HCT116 (cell line): Measurements from ENCODE around the gene STAM. TPM values are rescaled to one million over a fixed set of nuclear protein-coding genes. Genes with fewer than 3 reads are reported as not detected.
"Not testable (repeated sequence)": the region's sequence is repeated elsewhere in the genome, so short reads cannot be mapped to it uniquely, and the experiment has no call there.

Source experiments
- ATAC-seq: fragments of 200-7000 bp; cut with Tn5 transposase; 2 replicates; pipeline ENCODE4 v1.9.1; 2020; ENCODE audit warnings: mild to moderate bottlenecking, moderate library complexity
- BruUV-seq: library from RNA; stranded (reverse); fragments of 400-500 nt; replicated peaks from 2 replicates; lab custom pipeline; 2021; lab: Mats Ljungman, UMichigan
- CTCF ChIA-PET: fragments of 300-600 bp; sonication (Branson Sonifier 250); formaldehyde crosslinking; loops from one replicate; lab custom pipeline; 2021; ENCODE audit warnings: antibody characterized with exemption; lab: Charles Lee
- POLR2A ChIA-PET: fragments of 300-600, 350-600 bp; sonication (Branson Sonifier 250); formaldehyde crosslinking; loops from one replicate; lab custom pipeline; 2021; ENCODE audit warnings: antibody characterized with exemption; lab: Charles Lee
- RAD21 ChIA-PET, 2 experiments: fragments of 300-600 bp; sonication (Branson Sonifier 250); formaldehyde crosslinking; loops; one replicate each; lab custom pipeline; 2023; ENCODE audit warnings: low total read pairs in 2 of 2; ENCODE audit not compliant: uncharacterized antibody in 2 of 2, unreplicated experiment in 2 of 2, low non-redundant PET in 1 of 2; lab: Charles Lee
- DNase-seq: peaks from one replicate; pipeline ENCODE4 v3.0.0-alpha.2; 2010; ENCODE audit warnings: low read depth, low spot score
- H2AFZ ChIP-seq: fragments of 200-600 bp; shearing (Covaris generic), sonication (generic); 2 replicates; pipeline ENCODE4 v1.6.1; 2017; ENCODE audit warnings: low read depth, mixed run types, mixed read lengths, antibody characterized with exemption, low read length; ENCODE audit not compliant: poor library complexity, severe bottlenecking
- H3K27ac ChIP-seq: 2 replicates; pipeline ENCODE4 v1.5.1; 2012; ENCODE audit warnings: low read depth, low read length
- H3K27me3 ChIP-seq: fragments of 200-600 bp; sonication (generic); 2 replicates; pipeline ENCODE4 v1.6.1; 2016; ENCODE audit warnings: mixed run types, low read length, mixed read lengths; ENCODE audit not compliant: insufficient read depth
- H3K36me3 ChIP-seq, 2 experiments: fragments of 200-500 bp in 1 of 2; fragments of 200-600 bp in 1 of 2; sonication (Bioruptor generic) in 1 of 2; sonication (generic) in 1 of 2; 2 replicates each; pipeline versions ENCODE4 v1.5.1 to v1.6.1; 2014 to 2016; ENCODE audit warnings: low read length in 2 of 2, inconsistent platforms in 1 of 2, mixed read lengths in 1 of 2, mixed run types in 1 of 2; ENCODE audit not compliant: insufficient read depth in 2 of 2, control insufficient read depth in 1 of 2
- H3K4me1 ChIP-seq, 2 experiments: fragments of 200-600 bp in 1 of 2; sonication (generic) in 1 of 2; 2 replicates each; pipeline versions ENCODE4 v1.5.1 to v1.6.1; 2012 to 2017; ENCODE audit warnings: low read length in 2 of 2, inconsistent platforms in 1 of 2, mild to moderate bottlenecking in 1 of 2, mixed read lengths in 1 of 2, mixed run types in 1 of 2, moderate library complexity in 1 of 2; ENCODE audit not compliant: insufficient read depth in 2 of 2, control insufficient read depth in 1 of 2
- H3K4me2 ChIP-seq: fragments of 200-600 bp; sonication (generic); 2 replicates; pipeline ENCODE4 v1.6.1; 2017; ENCODE audit warnings: mixed run types, low read length, mixed read lengths
- H3K4me3 ChIP-seq, 2 experiments: fragments of 200-600 bp in 1 of 2; sonication (generic) in 1 of 2; replicated peaks in 1 of 2; 2 replicates each; pipeline ENCODE4 v1.5.1; 2011 to 2016; ENCODE audit warnings: low read length in 2 of 2, control low read depth in 1 of 2, low read depth in 1 of 2, mild to moderate bottlenecking in 1 of 2, mixed read lengths in 1 of 2, mixed run types in 1 of 2
- H3K79me2 ChIP-seq: fragments of 200-600 bp; sonication (generic); 2 replicates; pipeline ENCODE4 v1.6.1; 2017; ENCODE audit warnings: mild to moderate bottlenecking, mixed run types, low read length, moderate library complexity, mixed read lengths; ENCODE audit not compliant: insufficient read depth
- H3K9ac ChIP-seq: fragments of 200-600 bp; sonication (generic); 2 replicates; pipeline ENCODE4 v1.6.1; 2016; ENCODE audit warnings: low read length, mixed read lengths
- H3K9me2 ChIP-seq: fragments of 200-600 bp; sonication (generic), shearing (Covaris generic); 2 replicates; pipeline ENCODE4 v1.6.1; 2017; ENCODE audit warnings: mixed run types, mild to moderate bottlenecking, moderate library complexity; ENCODE audit not compliant: insufficient read depth
- H3K9me3 ChIP-seq, 2 experiments: fragments of 200-500 bp in 1 of 2; fragments of 200-600 bp in 1 of 2; sonication (Bioruptor generic) in 1 of 2; sonication (generic) in 1 of 2; 2 replicates each; pipeline ENCODE4 v1.6.1; 2014 to 2017; ENCODE audit warnings: low read length in 2 of 2, mixed read lengths in 2 of 2, inconsistent platforms in 1 of 2, low read depth in 1 of 2, mild to moderate bottlenecking in 1 of 2, mixed run types in 1 of 2, moderate library complexity in 1 of 2; ENCODE audit not compliant: control insufficient read depth in 1 of 2, insufficient read depth in 1 of 2
- H4K20me1 ChIP-seq: fragments of 200-600 bp; sonication (generic), shearing (Covaris generic); 2 replicates; pipeline ENCODE4 v1.6.1; 2017; ENCODE audit warnings: mixed run types, mild to moderate bottlenecking, moderate library complexity; ENCODE audit not compliant: insufficient read depth
- EGR1 ChIP-seq: IDR thresholded peaks from 2 replicates; pipeline ENCODE4 v1.6.1; 2012; ENCODE audit warnings: low read depth
- EZH2phosphoT487 ChIP-seq: fragments of 200-600 bp; IDR thresholded peaks from 2 replicates; pipeline ENCODE4 v1.6.1; 2018; ENCODE audit warnings: antibody characterized with exemption, borderline replicate concordance
- RAD21 ChIP-seq: IDR thresholded peaks from 2 replicates; pipeline ENCODE4 v1.6.1; 2012; ENCODE audit warnings: low read depth, mild to moderate bottlenecking
- intact Hi-C: fragments of 100-400 bp; cut with micrococcal nuclease; formaldehyde crosslinking; loops from 2 replicates; pipeline ENCODE4 v1.10.0; 2022
- total RNA-seq: library from RNA; stranded (reverse); gene quantifications from one replicate; pipeline ENCODE4 v1.2.1, GENCODE V29; 2021; ENCODE audit not compliant: unreplicated experiment

STAM gene
- total RNA-seq, 1 experiment from 2014 or later: 23.0 TPM

GRCh38 chr10:17624996-17625395 is 19.0 kb upstream of the STAM start:
- DNase-seq (no peak), ATAC-seq (no peak)
- no peak overlapping the region for H3K4me2 ChIP-seq
- H3K4me1 ChIP-seq: no peaks in the 10 kb centered on the region; a peak in 1 of 4 replicates
- H3K27ac ChIP-seq: no peak overlapping the region
- H4K20me1 ChIP-seq: no peaks in the 10 kb centered on the region
- H3K36me3 ChIP-seq: no peaks in the 10 kb centered on the region
- H3K27me3 ChIP-seq: no peaks in the 10 kb centered on the region
- TF ChIP-seq EGR1: no peak
- TF ChIP-seq EZH2phosphoT487: no peak
- no peak overlapping the region for H2AFZ ChIP-seq
- no peaks in the 10 kb centered on the region for H3K9me3 ChIP-seq
- no peaks in the 10 kb centered on the region for H3K79me2 ChIP-seq
- no peak overlapping the region for H3K4me3 ChIP-seq
- BruUV-seq: no TSS peak
- ChIA-PET CTCF (no interaction called here), RAD21 (no interaction called here), POLR2A (no interaction called here)
- no peak overlapping the region for H3K9ac ChIP-seq
- H3K9me2 ChIP-seq: no peaks in the 10 kb centered on the region
- intact Hi-C loops: no loop called here

DNA sequence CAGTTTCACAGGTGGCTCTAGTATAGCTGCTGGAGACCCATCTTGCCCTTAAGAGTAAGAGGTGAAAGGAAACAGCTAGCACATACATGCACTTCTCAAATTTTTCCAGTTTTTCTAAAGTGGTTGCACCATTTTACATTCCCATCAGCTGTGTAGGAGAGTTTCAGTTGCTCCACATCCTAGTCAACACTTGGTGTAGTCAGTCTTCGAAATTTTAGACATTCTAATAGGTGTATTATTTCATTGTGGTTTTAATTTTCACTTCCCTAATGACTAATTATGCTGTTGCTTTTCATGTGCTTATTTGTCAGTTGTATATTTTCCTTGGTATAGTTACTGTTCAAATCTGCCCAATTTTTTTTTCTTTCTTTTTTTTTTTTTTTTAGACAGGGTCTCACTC is 17.3 kb upstream of the STAM start:
- no peak for DNase-seq
- Histone ChIP-seq H2AFZ (no peak overlapping the region), H3K9me3 (no peaks in the 10 kb centered on the region), H3K27ac (no peak overlapping the region), H3K27me3 (no peaks in the 10 kb centered on the region), H3K4me3 (no peak overlapping the region), H3K9ac (no peak overlapping the region), H4K20me1 (no peaks in the 10 kb centered on the region), H3K4me1 (no peaks in the 10 kb centered on the region; a peak in 1 of 4 replicates), H3K4me2 (no peak overlapping the region), H3K79me2 (no peaks in the 10 kb centered on the region), H3K9me2 (no peaks in the 10 kb centered on the region), H3K36me3 (no peaks in the 10 kb centered on the region)
- intact Hi-C loops: no loop called here
- no peak for ATAC-seq
- BruUV-seq: no TSS peak
- ChIA-PET POLR2A (no interaction called here), RAD21 (no interaction called here), CTCF (no interaction called here)
- TF ChIP-seq EGR1 (no peak), RAD21 (no peak)

GRCh38 chr10:17632590-17632989 is 11.4 kb upstream of the STAM start:
- intact Hi-C loops, RAD21 ChIA-PET, H3K27ac ChIP-seq, H3K79me2 ChIP-seq, H3K36me3 ChIP-seq, H3K4me3 ChIP-seq, BruUV-seq, H3K9ac ChIP-seq, DNase-seq, H2AFZ ChIP-seq, CTCF ChIA-PET, H3K4me2 ChIP-seq, H3K9me2 ChIP-seq, H3K27me3 ChIP-seq, H4K20me1 ChIP-seq, H3K9me3 ChIP-seq, ATAC-seq, H3K4me1 ChIP-seq: not testable (repeated sequence)
- POLR2A ChIA-PET: interaction anchor here (0.7 to 1.1 kb wide), 2 partner anchors 11 to 20 kb away, joined by 3 read pairs; partner anchors contain the start of gene STAM
